Tibial nerve (tissue), 3 donors: ENCODE results near the gene SPDYE3.
"Not testable (repeated sequence)": the region's sequence is repeated elsewhere in the genome, so short reads cannot be mapped to it uniquely, and the experiment has no call there.

Experiments used
- CTCF ChIP-seq, 5 experiments: fragments of 200-600 bp in 3 of 5; fragments of 450-650 bp in 2 of 5; sonication (generic) in 3 of 5; IDR thresholded peaks; one replicate each; pipeline ENCODE4 v1.5.1; 2016 to 2019; ENCODE audit warnings: antibody characterized with exemption in 5 of 5, mild to moderate bottlenecking in 3 of 5, moderate library complexity in 2 of 5
- POLR2A ChIP-seq, 2 donors: fragments of 450-650 bp; IDR thresholded peaks; one replicate each; pipeline ENCODE4 v1.6.1; 2017; ENCODE audit warnings: antibody characterized with exemption in 2 of 2, mild to moderate bottlenecking in 2 of 2, moderate library complexity in 2 of 2

- TF ChIP-seq CTCF, POLR2A (IDR thresholded peaks at IDR 0.05): not testable (repeated sequence)
Measured at GRCh38 chr7:100341286-100341685, 33.8 kb downstream of the SPDYE3 start.
